ENCODE data around the gene PTPRM.

PTPRM gene

DNA sequence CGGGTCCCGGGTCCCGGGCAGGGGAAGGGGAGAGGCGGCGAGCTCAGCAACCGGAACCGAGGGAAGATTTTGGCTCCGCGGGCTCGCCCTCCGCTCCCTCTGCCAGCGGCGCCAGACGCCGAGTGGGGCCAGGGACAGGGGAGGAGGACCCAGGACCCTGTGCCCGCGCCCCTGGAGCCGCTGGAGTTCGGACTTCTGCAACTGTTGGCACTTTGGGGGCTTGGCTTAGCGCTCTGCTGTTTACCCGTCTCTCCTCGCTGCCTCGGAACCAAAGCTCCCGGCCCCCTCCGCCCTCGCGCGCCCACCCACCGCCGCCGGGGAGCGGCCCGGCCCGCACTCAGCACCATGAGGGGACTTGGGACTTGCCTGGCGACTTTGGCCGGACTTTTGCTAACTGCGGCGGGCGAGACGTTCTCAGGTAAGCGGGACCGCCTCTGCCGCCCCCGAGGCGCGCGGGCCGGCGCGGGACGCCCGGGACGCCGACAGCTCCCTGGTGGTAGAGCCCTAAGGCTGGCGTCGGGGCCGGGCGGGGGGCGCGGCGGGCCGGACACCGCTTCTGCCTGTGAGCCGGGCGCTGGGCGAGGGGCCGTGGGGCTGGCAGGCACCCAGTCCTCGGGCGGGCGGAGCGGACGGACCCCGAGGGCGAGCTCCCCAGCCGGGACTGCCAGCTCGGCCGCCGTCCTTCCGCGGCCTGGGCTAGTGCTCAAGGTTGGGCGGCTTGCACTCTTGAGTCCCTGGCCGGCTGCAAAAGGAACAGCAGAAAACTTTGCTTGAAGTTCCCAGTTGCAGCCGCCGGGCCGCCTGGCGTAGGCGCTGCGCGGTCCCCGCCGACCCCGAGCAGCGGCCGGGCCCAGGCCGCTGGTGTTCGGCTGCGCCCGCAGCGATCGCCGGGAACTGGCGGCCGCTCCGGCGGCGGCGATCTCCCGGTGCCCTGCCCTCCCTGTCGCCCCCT lies 634 bp downstream of the PTPRM start:
- DNase-seq, result peak; percentile 66

DNA sequence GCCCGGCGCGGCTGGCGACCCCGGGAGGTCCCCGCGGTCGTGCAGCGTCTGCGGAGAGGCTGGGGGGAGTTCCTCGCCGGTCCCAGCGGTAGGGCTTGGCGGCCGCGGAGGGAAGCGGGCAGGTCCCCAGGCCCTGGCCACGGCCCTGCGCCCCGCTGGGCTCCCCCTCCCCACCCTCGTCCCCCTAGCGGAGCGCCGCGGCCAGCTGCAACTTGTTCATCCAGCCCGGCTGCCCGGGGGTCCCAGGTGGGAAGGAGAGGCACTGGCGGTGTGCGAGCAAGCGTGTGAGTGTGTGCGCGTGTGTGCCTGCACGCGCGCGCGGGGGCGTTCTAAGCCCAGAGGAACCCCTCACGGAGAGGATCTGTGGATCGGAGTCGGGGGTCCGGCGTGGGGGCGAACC lies 1.3 kb downstream of the PTPRM start:
- DNase-seq, result peak; percentile 45

DNA sequence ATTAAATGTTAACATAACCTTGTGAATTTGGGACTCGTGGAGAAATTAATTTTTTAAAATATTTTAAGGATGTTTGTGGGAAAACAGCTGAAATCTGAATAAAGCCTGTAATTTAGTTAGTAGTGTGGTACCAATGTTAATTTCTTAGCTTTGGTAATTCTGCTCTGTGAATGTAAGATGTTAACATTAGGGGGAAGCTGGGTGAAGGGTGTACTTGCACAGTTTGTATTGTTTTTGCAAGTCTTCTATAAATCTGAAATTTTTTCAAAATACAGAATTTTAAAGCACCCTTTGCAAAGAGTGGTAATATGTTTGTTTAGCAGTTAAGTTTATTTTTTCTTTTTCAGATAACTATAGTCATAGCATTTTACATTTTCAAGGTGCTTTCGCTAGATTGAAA lies 4.5 kb downstream of the PTPRM start:
- DNase-seq, result no peak

DNA sequence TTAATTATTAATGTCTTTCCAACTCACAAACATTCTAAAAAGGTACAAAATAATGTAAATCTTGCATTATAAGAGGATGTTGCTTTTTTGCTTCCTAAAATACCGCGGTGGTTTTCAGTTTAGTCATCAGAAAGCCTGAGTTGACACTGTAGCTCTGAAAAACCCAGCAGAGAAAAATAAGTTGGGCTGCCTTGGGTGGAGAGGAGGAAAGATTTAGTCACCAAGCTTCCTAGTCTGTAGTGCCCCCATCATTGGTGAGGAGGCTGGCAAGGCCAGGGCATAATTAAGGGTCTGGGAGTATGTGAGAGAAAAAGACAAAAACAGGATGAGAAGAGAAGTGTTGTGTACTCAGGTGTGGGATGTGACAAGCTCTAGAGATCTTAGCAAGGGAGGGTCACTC lies 5.7 kb downstream of the PTPRM start:
- DNase-seq, result peak; percentile 62

DNA sequence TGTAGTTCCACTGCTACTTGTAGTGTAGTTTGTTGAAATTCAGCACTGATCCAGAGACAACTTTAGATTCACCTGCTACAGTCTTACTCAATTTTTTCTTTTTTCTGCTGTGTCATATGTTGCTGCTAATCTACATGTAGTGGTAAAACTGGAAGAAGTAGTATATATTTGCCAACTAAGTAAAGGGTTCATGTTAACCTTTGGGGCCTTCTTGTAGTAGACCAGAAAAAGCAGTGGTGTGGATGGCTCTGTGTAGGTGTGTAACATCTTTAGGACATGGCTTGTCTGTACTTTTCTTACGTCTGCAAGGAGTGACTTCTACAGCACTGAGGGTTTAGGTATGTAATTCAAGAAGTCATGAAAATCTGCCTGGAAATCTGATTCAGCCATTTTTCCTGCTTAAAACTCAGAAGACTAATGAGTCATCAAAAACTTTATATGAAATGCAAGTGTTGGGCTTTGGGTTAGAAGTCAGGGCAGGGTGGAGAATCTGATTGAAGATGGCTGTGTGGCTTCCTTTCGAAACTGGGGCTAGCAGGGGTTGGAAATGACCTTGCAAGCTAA lies 8.4 kb downstream of the PTPRM start:
- DNase-seq, result peak; percentile 67

DNA sequence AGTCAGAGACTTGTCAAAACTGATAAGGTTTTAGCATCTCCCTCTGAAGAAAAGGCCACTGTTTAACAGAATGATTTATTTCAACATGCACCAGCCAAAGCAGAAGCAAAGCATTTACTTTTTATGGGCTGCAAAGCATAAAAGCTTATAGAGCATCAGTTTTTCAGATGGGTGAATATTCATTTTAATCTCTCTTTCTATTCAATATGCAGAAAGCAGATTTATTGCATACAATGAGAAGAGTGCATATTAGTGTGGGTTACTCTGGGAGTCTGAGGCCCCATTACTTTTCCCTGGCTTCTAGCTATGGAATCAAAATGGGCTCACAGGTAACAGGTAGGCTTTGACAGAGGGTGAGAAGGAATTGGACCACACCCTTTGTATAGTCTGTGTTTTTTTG lies 9.0 kb downstream of the PTPRM start:
- DNase-seq, result no peak

DNA sequence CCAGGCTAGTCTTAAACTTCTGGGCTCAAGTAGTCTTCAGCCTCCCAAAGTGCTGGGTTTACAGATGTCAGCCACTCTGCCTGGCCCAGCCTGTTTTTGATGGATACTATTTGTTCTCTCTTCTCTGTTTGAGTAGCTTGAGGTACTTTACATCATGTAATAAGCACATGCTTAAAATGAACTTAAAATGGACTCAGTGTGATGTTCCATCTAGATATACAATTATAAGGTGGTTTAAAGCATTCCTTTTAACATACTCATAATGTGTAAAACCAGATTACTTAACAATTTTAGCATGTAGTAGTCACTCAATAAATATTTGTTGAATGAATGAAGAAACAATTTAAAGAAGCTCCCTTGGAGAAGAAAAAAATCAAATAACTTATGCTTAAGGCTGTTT lies 9.6 kb downstream of the PTPRM start:
- DNase-seq, result peak; percentile 74

DNA sequence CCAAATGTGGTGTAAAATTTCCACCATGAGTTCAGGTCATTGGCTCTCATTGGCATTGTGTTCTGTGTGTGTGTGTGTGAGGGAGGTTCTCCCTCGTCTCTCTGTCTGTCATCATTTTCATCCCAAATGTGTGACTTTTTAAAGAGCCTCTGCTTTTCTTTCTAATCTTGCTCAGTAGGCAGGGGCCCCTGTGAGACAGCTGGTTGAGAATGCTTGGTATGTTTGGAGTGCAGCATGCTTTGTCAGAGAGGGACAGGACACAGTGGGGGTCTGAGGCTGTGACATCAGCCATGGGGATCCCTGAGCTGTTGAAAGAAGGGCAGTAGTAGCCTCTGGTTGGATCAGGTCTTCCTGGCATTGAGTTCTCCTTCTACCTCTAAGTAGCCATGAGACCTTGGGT lies 10.6 kb downstream of the PTPRM start:
- peak; percentile 98 for DNase-seq

DNA sequence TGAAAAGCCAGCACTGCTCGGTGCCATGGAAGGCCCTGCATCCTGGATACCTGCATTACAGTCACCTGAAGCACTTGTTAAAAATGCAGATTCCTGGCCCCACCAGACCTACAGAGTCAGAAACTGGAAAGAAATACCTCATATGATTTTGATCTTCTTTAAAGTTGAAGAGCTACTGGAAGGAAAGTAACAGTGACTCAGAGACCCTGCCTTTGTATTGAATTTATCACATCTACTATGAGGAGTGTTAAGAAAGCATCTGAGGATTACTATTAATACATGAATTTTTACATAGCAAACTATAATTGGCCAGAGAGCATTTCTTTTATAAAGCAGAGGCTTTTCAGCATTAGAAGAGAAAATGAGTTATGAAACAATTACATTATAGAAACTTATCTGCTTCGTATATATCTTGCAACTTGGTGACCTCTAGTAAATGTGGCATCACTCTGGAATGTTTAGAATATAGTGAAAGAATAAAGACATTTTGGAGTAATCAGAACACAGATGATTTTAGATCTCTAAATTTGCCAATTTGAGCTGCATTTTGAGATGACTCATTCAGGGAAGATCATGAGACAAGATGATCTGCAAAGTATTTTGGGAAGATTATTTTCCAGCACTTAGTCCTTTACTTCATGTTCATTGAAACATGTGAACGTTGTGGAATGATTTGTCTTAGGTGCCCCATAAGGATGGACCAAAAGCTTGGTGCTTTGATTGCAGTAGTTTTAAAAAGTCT lies 12.2 kb downstream of the PTPRM start:
- peak; percentile 42 for DNase-seq

DNA sequence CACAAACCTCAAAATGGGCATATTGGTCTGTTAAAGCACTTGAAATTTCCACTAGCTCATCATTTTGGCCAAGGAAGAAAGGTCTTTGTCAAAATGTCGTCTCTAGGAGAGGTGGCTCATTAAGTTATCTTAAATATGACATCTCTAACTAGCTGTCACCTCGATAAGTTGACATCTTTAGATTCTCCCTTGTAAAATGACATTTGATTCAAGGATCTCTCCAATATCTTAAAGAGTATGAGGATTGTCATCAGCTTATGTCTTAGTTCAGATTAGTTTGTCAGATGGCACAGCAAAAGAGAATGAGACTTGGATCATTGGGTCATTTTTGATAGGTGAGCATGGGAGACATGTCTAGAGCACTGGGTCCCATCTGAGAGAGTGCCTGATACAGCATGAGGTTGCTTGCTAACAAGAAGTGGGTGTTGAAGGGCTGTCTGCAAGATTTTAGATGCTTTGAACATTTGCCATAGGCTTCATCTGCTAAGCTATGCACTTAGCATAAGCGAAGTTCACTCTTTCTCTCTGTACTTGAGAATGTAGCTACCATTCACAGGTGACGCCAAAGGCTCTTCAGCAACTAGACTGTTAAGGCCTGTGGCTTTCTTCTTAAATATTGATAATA lies 12.9 kb downstream of the PTPRM start:
- no peak for DNase-seq

DNA sequence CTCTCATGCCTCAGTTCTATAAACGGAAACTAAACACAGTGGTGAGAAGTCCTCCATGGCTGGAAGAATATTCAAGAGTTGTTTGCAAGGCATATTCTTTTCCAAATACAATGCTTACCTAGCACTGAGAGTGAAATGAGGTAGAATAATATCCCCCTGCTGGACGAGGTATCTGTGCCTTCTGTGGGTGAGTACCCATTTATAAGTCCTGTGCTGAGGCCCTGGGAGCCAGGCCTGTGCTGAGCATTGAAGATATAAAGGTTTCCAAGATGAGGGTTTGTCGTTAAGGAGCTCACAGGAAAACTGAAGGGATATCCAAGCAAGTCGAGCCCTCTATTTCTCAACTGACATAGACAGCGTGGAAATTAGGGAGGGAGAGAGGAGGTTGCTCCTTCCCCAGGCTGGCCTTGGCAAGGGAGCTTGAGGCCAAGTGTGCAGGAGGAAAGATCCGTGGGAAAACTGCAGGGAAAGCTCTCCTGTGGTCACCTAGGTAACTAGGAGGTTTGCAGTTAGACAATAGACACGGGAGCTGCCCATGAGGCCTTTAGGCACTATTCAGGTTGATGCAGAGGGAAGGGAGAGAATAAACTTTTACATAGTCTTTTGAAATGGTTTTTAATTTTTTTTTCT lies 17.6 kb downstream of the PTPRM start:
- DNase-seq, result no peak

DNA sequence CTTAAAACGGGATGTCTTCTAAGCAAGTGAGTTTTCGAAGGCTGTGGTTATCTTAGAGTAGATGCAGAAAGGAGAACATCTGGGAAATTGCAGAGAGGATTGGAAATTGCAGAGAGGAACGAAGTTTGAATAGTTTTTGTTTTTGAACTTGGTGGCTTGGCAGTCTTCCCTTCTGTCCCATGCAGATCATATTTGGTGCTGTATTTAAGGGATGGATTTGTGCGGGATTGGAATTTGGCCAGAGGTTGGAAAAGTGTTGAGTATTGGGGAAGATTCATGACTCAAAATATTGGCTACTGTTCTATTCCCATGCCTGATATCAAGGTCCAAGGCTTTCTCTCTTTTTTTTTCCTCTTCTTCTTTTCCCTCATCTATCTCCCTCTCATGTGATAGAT lies 18.2 kb downstream of the PTPRM start:
- DNase-seq, result peak; percentile 91

DNA sequence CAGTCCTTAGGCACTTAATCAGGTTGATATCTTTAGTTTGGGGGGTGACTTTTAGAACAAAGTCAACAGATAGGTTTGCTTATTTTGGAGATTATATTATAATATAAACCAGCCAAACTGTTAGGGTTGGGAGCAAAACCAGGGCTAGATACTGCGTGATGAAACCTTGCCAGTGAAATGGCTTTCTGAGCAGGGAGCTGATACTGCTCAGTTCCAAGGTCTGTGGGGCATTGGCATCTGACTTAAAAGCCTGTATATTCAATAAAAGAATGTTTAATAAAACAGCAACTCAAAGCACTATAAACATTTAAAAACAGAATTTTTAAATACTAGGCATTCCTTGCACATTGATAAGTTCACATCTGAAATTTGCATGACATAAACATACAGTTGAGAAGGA lies 19.3 kb downstream of the PTPRM start:
- no peak for DNase-seq

DNA sequence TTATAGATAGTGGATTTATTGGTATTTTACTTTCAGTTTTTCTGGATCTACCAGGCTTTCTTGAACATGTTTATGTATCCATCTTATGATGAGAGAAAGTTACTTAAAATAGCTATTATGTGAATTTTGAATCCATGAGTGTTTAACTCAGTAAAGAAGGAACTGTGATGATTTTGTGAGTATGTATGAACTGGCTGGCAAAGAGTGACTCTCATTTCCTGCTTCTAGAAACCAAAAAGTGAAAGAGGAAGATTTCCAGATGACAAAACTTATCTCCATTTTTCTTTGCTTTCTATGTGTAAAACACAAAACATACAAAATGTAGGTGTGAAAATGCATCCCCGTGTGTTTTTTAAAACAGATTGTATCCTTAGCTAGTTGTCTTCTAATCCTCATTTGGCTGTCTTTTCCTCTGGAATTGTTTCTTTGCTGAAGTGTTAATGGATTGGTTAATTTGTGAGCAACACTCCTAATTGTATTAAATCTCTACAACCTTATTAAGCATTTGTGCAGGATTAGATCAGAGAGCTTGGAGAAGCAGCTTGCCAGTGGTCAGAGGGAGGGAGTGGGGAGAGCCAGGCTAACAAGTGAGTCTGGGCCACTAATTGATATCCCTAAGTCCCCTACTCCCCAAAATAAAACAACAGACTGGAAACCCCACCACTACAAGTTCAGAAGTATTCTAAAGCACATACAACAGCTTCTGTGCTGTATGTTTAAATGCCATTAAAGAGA lies 23.9 kb downstream of the PTPRM start:
- DNase-seq, result no peak

DNA sequence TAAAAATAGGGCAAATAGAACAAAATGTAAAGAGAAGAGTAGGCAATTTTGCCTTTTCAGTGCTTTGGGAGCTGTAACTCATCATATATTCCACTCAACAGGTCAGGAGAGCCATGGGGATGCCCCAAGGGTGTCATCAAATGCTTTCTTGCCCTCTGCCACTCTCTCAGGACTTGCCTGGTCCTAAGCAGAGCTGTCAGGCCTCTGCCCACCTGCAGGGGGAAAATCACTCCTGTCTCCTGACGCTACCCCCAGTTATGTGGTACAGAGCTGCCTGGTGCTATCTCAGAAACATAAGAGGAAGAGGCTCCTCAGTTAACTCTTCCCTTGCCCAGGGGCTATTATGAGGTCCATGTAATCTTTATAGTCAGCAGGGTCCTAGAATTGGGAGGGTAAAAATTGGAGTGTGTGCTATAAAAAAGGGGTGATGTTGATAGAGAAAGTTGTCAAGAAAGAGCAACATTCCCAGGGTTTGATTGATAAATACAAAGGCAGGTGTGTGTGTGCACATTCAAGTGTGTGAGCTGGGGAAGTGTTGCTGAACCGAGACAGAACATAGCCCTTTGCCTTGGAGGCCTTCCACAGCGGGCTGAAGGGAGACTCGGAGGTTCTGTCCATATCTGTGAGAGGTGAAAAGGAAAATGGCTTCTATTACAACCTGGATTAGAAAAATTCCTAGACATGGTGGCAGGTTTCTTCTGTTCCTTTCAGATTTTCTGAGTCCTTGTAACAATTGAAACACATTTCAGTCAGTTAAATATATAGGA lies 25.4 kb downstream of the PTPRM start:
- DNase-seq, result no peak

DNA sequence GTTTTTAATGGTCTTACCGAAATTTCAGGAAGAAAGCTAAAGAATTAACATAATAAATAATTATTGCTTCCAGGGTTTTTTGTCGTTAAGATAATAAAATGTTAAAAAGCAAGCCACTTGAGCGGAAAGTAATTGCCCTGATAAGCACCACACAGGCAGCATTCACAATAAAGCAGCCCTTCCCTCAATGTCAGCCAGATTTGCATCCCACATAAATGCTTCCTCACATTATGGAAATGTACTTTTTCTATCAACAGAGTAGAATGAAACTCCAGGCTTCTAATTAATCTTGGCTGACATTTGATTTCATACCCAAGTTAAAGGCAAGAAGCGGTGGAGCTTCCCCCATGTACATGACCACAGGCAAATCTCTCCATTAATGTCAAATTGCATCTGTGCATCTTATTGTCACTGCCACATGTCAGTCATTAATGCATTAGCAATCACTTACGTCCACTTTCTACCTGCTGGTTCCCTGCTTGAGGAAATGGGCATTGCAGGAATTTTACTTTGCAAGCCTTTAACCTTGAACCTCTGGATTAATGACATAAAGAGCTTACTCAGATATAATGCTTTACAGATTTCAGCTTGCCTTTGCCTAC lies 26.2 kb downstream of the PTPRM start:
- no peak for DNase-seq

DNA sequence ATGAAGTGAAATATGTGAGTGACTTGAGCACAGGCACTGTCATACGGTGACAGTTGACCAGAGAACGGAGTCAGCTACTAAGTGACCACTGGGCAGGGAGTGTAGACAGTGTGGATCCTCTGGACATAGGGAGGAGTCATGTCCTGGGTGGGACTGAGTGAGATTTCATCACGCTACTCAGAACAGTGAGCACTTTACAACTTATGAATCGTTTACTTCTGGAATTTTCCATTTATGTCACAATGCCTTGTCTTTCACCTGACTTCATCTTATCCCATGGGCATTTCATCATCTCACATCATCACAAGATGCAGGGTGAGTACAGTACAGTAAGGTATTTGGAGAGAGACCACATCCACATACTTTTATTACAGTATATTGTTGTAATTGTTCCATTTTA lies 29.0 kb downstream of the PTPRM start:
- DNase-seq, result no peak

DNA sequence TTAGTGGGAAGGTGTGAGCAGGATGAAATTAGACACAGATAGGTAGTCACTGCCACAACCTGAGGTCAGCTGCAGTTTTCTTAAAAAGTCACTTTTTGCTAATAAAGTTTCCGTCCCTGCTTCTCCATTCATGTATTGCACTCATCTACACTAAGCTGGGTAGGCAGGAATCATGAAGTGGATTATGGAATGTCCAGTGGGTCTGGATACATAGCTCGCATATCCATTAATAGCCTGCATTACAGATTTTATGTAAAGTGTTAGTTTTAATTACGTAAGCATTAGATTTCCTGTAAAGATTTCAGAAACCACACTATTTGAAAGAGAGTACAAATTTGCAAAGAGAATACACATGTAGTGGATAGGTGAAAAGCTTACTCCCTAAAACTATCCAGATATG lies 30.4 kb downstream of the PTPRM start:
- no peak for DNase-seq

DNA sequence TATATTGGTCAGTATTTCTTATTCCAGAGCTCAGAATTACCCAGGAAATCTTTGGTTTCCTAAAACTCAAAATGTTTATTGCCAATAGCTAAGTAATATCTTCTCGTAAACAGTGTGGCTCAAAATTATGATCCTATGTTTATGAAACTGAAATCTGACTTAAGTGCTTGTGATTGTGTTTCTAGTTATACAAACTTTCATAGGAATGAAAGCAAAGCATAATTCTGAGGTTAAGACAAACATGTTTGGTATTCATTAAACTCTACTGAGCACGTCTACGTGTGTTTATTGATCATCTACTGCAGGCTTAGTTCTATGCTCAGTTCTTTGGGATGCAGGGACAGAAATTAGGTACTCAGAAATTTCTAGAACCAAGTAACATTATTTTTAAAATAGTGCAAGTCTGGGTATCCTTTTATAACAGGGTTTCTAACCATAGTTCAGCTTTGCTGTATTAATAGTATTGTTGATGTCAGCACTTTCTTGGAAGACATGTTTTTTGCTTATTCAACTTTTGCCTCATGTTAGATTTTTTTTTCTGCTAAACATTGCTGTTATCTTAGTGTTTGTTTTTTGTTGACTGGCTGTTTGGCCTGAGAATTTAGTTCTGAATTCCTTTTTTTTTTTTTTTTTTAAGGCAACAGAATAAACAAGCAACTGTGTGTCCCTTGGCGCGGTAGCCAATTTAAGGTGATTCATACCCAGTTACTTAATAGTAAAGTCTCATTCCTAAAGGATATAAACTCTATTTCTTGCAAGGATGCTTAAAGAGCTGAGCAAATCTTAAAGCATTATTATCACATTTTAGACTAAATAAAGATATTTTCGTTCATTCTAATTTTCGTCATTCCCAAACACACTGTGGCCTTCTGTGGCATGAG lies 31.3 kb downstream of the PTPRM start:
- DNase-seq, result no peak

DNA sequence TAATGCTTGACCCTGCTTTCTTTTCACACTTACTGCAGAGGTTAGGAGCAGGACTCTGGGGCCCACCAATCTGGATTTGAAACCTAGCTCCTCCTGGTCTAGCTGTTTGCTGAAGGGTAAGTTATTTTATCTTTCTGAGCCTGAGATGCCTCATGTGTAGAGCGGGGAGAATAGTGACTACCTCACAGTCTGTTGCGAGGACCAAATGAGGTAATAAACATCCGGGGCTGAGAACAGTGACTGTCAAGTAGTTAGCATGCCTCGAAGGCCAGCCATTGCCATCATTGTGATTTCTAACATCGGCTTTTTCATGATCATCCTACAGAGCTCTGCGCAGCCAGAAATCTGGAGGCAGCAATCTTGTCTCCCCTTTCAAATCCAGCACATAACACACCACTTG lies 32.9 kb downstream of the PTPRM start:
- no peak for DNase-seq
